ENCODE results near the gene TTYH2.

The TTYH2 gene

GRCh38 chr17:74212209-74212912 is 1.0 kb upstream of the TTYH2 start:
- no peaks in the 10 kb centered on the region for H3K27me3 ChIP-seq (ENCODE audit: control insufficient read depth in 5 of 5, insufficient read depth in 4 of 5, low read length in 5 of 5)
- peak overlapping the region; percentile 59 to 81 (median 75) for H3K9ac ChIP-seq (ENCODE audit: low read length in 5 of 5)
- H3K4me1 ChIP-seq (ENCODE audit: control insufficient read depth in 5 of 5, insufficient read depth in 5 of 5, low read length in 5 of 5), result peaks cover 2 to 70% (median 45%) of the 10 kb centered on the region in 5 donors
- H3K9me3 ChIP-seq (ENCODE audit: control insufficient read depth in 5 of 5, low read length in 5 of 5), result no peaks in the 10 kb centered on the region
- H3K27ac ChIP-seq (ENCODE audit: low read depth, low read length), result peak overlapping the region; percentile 69
- H3K36me3 ChIP-seq (ENCODE audit: control insufficient read depth in 5 of 5, insufficient read depth in 5 of 5, low read length in 5 of 5), result peaks cover 6 to 29% (median 26%) of the 10 kb centered on the region in 5 donors
- H3K4me3 ChIP-seq (ENCODE audit: low read depth in 1 of 5, low read length in 5 of 5), result peak overlapping the region; percentile 70 to 88 (median 78)

- Histone ChIP-seq H3K9me3 (ENCODE audit: control insufficient read depth in 5 of 5, low read length in 5 of 5) (no peaks in the 10 kb centered on the region), H3K4me1 (ENCODE audit: control insufficient read depth in 5 of 5, insufficient read depth in 5 of 5, low read length in 5 of 5) (peaks cover 4 to 70% (median 45%) of the 10 kb centered on the region in 5 donors), H3K36me3 (ENCODE audit: control insufficient read depth in 5 of 5, insufficient read depth in 5 of 5, low read length in 5 of 5) (peaks cover 6 to 15% (median 14%) of the 10 kb centered on the region in 5 donors), H3K9ac (ENCODE audit: low read length in 5 of 5) (peak overlapping the region in 1 of 5 donors; percentile 38), H3K27me3 (ENCODE audit: control insufficient read depth in 5 of 5, insufficient read depth in 4 of 5, low read length in 5 of 5) (no peaks in the 10 kb centered on the region), H3K27ac (ENCODE audit: low read depth, low read length) (no peak overlapping the region), H3K4me3 (ENCODE audit: low read depth in 1 of 5, low read length in 5 of 5) (peak overlapping the region; percentile 50 to 66 (median 56))
Measured at GRCh38 chr17:74213861-74214391, 555 bp downstream of the TTYH2 start.

- Histone ChIP-seq H3K9me3 (ENCODE audit: control insufficient read depth in 5 of 5, low read length in 5 of 5) (no peaks in the 10 kb centered on the region), H3K4me3 (ENCODE audit: low read depth in 1 of 5, low read length in 5 of 5) (peak overlapping the region in 4 of 5 donors; percentile 53 to 66 (median 59)), H3K27me3 (ENCODE audit: control insufficient read depth in 5 of 5, insufficient read depth in 4 of 5, low read length in 5 of 5) (no peaks in the 10 kb centered on the region), H3K36me3 (ENCODE audit: control insufficient read depth in 5 of 5, insufficient read depth in 5 of 5, low read length in 5 of 5) (peaks cover under 1 to 7% (median 6%) of the 10 kb centered on the region in 5 donors), H3K27ac (ENCODE audit: low read depth, low read length) (no peak overlapping the region), H3K4me1 (ENCODE audit: control insufficient read depth in 5 of 5, insufficient read depth in 5 of 5, low read length in 5 of 5) (peaks cover 4 to 70% (median 45%) of the 10 kb centered on the region in 5 donors), H3K9ac (ENCODE audit: low read length in 5 of 5) (peak overlapping the region in 1 of 5 donors; percentile 38)
Measured at GRCh38 chr17:74214484-74215341, 1.3 kb downstream of the TTYH2 start.

- Histone ChIP-seq H3K4me1 (ENCODE audit: control insufficient read depth in 5 of 5, insufficient read depth in 5 of 5, low read length in 5 of 5) (peaks cover 4 to 66% (median 48%) of the 10 kb centered on the region in 5 donors), H3K9ac (ENCODE audit: low read length in 5 of 5) (no peak overlapping the region), H3K4me3 (ENCODE audit: low read depth in 1 of 5, low read length in 5 of 5) (no peak overlapping the region), H3K36me3 (ENCODE audit: control insufficient read depth in 5 of 5, insufficient read depth in 5 of 5, low read length in 5 of 5) (peaks cover 0 to under 1% (median 0%) of the 10 kb centered on the region in 5 donors), H3K9me3 (ENCODE audit: control insufficient read depth in 5 of 5, low read length in 5 of 5) (no peaks in the 10 kb centered on the region), H3K27ac (ENCODE audit: low read depth, low read length) (no peak overlapping the region), H3K27me3 (ENCODE audit: control insufficient read depth in 5 of 5, insufficient read depth in 4 of 5, low read length in 5 of 5) (no peaks in the 10 kb centered on the region)
Measured at GRCh38 chr17:74215342-74215727, 2.0 kb downstream of the TTYH2 start.

GRCh38 chr17:74216505-74216904 is 3.1 kb downstream of the TTYH2 start:
- no peak overlapping the region for H3K9ac ChIP-seq (ENCODE audit: low read length in 5 of 5)
- no peak overlapping the region for H3K27ac ChIP-seq (ENCODE audit: low read depth, low read length)
- peaks cover 4 to 54% (median 37%) of the 10 kb centered on the region in 5 donors for H3K4me1 ChIP-seq (ENCODE audit: control insufficient read depth in 5 of 5, insufficient read depth in 5 of 5, low read length in 5 of 5)
- no peaks in the 10 kb centered on the region for H3K9me3 ChIP-seq (ENCODE audit: control insufficient read depth in 5 of 5, low read length in 5 of 5)
- H3K4me3 ChIP-seq (ENCODE audit: low read depth in 1 of 5, low read length in 5 of 5), result no peak overlapping the region
- H3K27me3 ChIP-seq (ENCODE audit: control insufficient read depth in 5 of 5, insufficient read depth in 4 of 5, low read length in 5 of 5), result no peaks in the 10 kb centered on the region
- H3K36me3 ChIP-seq (ENCODE audit: control insufficient read depth in 5 of 5, insufficient read depth in 5 of 5, low read length in 5 of 5), result no peaks in the 10 kb centered on the region

- H3K27me3 ChIP-seq (ENCODE audit: control insufficient read depth in 5 of 5, insufficient read depth in 4 of 5, low read length in 5 of 5), result no peaks in the 10 kb centered on the region
Measured at GRCh38 chr17:74217037-74217730, 3.8 kb downstream of the TTYH2 start.

GRCh38 chr17:74217888-74218287 is 4.5 kb downstream of the TTYH2 start:
- Histone ChIP-seq H3K4me3 (ENCODE audit: low read depth in 1 of 5, low read length in 5 of 5) (no peak overlapping the region), H3K27ac (ENCODE audit: low read depth, low read length) (no peak overlapping the region), H3K27me3 (ENCODE audit: control insufficient read depth in 5 of 5, insufficient read depth in 4 of 5, low read length in 5 of 5) (no peaks in the 10 kb centered on the region), H3K36me3 (ENCODE audit: control insufficient read depth in 5 of 5, insufficient read depth in 5 of 5, low read length in 5 of 5) (peaks cover 0 to 12% (median 0%) of the 10 kb centered on the region in 5 donors), H3K4me1 (ENCODE audit: control insufficient read depth in 5 of 5, insufficient read depth in 5 of 5, low read length in 5 of 5) (peaks cover 2 to 40% (median 23%) of the 10 kb centered on the region in 5 donors), H3K9me3 (ENCODE audit: control insufficient read depth in 5 of 5, low read length in 5 of 5) (no peaks in the 10 kb centered on the region), H3K9ac (ENCODE audit: low read length in 5 of 5) (no peak overlapping the region)

More at GRCh38 chr17:74217037-74217730, 3.8 kb downstream of the TTYH2 start:
- Histone ChIP-seq H3K36me3 (ENCODE audit: control insufficient read depth in 5 of 5, insufficient read depth in 5 of 5, low read length in 5 of 5) (peaks cover 0 to 5% (median 0%) of the 10 kb centered on the region in 5 donors), H3K9ac (ENCODE audit: low read length in 5 of 5) (peak overlapping the region in 1 of 5 donors; percentile 46), H3K9me3 (ENCODE audit: control insufficient read depth in 5 of 5, low read length in 5 of 5) (no peaks in the 10 kb centered on the region), H3K27ac (ENCODE audit: low read depth, low read length) (no peak overlapping the region), H3K4me1 (ENCODE audit: control insufficient read depth in 5 of 5, insufficient read depth in 5 of 5, low read length in 5 of 5) (peaks cover 2 to 47% (median 30%) of the 10 kb centered on the region in 5 donors), H3K4me3 (ENCODE audit: low read depth in 1 of 5, low read length in 5 of 5) (no peak overlapping the region)

- Histone ChIP-seq H3K27me3 (ENCODE audit: control insufficient read depth in 5 of 5, insufficient read depth in 4 of 5, low read length in 5 of 5) (no peaks in the 10 kb centered on the region), H3K4me3 (ENCODE audit: low read depth in 1 of 5, low read length in 5 of 5) (no peak overlapping the region), H3K9ac (ENCODE audit: low read length in 5 of 5) (no peak overlapping the region), H3K27ac (ENCODE audit: low read depth, low read length) (no peak overlapping the region), H3K9me3 (ENCODE audit: control insufficient read depth in 5 of 5, low read length in 5 of 5) (no peaks in the 10 kb centered on the region), H3K36me3 (ENCODE audit: control insufficient read depth in 5 of 5, insufficient read depth in 5 of 5, low read length in 5 of 5) (peaks cover 0 to 15% (median 0%) of the 10 kb centered on the region in 5 donors), H3K4me1 (ENCODE audit: control insufficient read depth in 5 of 5, insufficient read depth in 5 of 5, low read length in 5 of 5) (peaks cover 2 to 37% (median 19%) of the 10 kb centered on the region in 5 donors)
Measured at GRCh38 chr17:74218436-74218835, 5.1 kb downstream of the TTYH2 start.

- no peak overlapping the region for H3K4me3 ChIP-seq (ENCODE audit: low read depth in 1 of 5, low read length in 5 of 5)
- no peaks in the 10 kb centered on the region for H3K9me3 ChIP-seq (ENCODE audit: control insufficient read depth in 5 of 5, low read length in 5 of 5)
- no peak overlapping the region for H3K27ac ChIP-seq (ENCODE audit: low read depth, low read length)
- no peak overlapping the region for H3K9ac ChIP-seq (ENCODE audit: low read length in 5 of 5)
- no peaks in the 10 kb centered on the region for H3K27me3 ChIP-seq (ENCODE audit: control insufficient read depth in 5 of 5, insufficient read depth in 4 of 5, low read length in 5 of 5)
- peaks cover 0 to 23% (median 5%) of the 10 kb centered on the region in 5 donors for H3K36me3 ChIP-seq (ENCODE audit: control insufficient read depth in 5 of 5, insufficient read depth in 5 of 5, low read length in 5 of 5)
- H3K4me1 ChIP-seq (ENCODE audit: control insufficient read depth in 5 of 5, insufficient read depth in 5 of 5, low read length in 5 of 5), result peaks cover 0 to 25% (median 7%) of the 10 kb centered on the region in 5 donors
Measured at GRCh38 chr17:74219576-74220133, 6.3 kb downstream of the TTYH2 start.
